HG03159 (cell line): Measurements from ENCODE around the gene CD96.
"Not testable (repeated sequence)": the region's sequence is repeated elsewhere in the genome, so short reads cannot be mapped to it uniquely, and the experiment has no call there.

Experiments
- ATAC-seq: cut with Tn5 transposase; IDR thresholded peaks from one replicate; pipeline ENCODE4 v1.9.1; 2021; ENCODE audit warnings: mild to moderate bottlenecking, moderate library complexity; ENCODE audit not compliant: unreplicated experiment

CD96 gene

GRCh38 chr3:111561902-111562301 lies 19.9 kb downstream of the CD96 start:
- ATAC-seq, result not testable (repeated sequence)

- ATAC-seq, result no peak
Observed at GRCh38 chr3:111566844-111567243, 24.8 kb downstream of the CD96 start.

- no peak for ATAC-seq
Observed at GRCh38 chr3:111568355-111568754, 26.4 kb downstream of the CD96 start.

GRCh38 chr3:111568911-111569310 lies 26.9 kb downstream of the CD96 start:
- no peak for ATAC-seq

GRCh38 chr3:111570404-111571030 lies 28.5 kb downstream of the CD96 start:
- ATAC-seq, result no peak

GRCh38 chr3:111571282-111571681 lies 29.3 kb downstream of the CD96 start:
- no peak for ATAC-seq

GRCh38 chr3:111571907-111572460 lies 30.0 kb downstream of the CD96 start:
- no peak for ATAC-seq

- no peak for ATAC-seq
Observed at GRCh38 chr3:111577113-111577512, 35.1 kb downstream of the CD96 start.

- ATAC-seq, result peak; percentile 92
Observed at GRCh38 chr3:111577798-111578685, 36.0 kb downstream of the CD96 start.

GRCh38 chr3:111578867-111579266 lies 36.9 kb downstream of the CD96 start:
- no peak for ATAC-seq

GRCh38 chr3:111579495-111579894 lies 37.5 kb downstream of the CD96 start:
- ATAC-seq, result no peak

- no peak for ATAC-seq
Observed at GRCh38 chr3:111581403-111582119, 39.6 kb downstream of the CD96 start.

GRCh38 chr3:111582120-111582474 lies 40.1 kb downstream of the CD96 start:
- no peak for ATAC-seq

GRCh38 chr3:111584744-111585143 lies 42.7 kb downstream of the CD96 start:
- no peak for ATAC-seq

GRCh38 chr3:111585217-111585616 lies 43.2 kb downstream of the CD96 start:
- ATAC-seq, result no peak

- ATAC-seq, result no peak
Observed at GRCh38 chr3:111588527-111588926, 46.5 kb downstream of the CD96 start.

GRCh38 chr3:111589303-111590142 lies 47.5 kb downstream of the CD96 start:
- no peak for ATAC-seq

- ATAC-seq, result no peak
Observed at GRCh38 chr3:111590143-111590491, 48.1 kb downstream of the CD96 start.

GRCh38 chr3:111591555-111591954 lies 49.6 kb downstream of the CD96 start:
- no peak for ATAC-seq

GRCh38 chr3:111592143-111592542 lies 50.1 kb downstream of the CD96 start:
- no peak for ATAC-seq

GRCh38 chr3:111592936-111593335 lies 50.9 kb downstream of the CD96 start:
- ATAC-seq, result no peak
